ENCODE data around the gene TRPT1.

The TRPT1 gene

GRCh38 chr11:64245401-64245796, 19.4 kb upstream of the TRPT1 start:
- intact Hi-C loops (cut with micrococcal nuclease), result no loop called here
- peaks cover 68% of the 10 kb centered on the region for H3K4me1 Mint-ChIP-seq (ENCODE audit: low read depth)
- peak overlapping the region; percentile 92 for H3K27ac Mint-ChIP-seq
- H3K4me3 Mint-ChIP-seq, result peak overlapping the region; percentile 89
- no peaks in the 10 kb centered on the region for H3K9me3 Mint-ChIP-seq
- H3K27me3 Mint-ChIP-seq, result peaks cover 4% of the 10 kb centered on the region
- peaks cover 56% of the 10 kb centered on the region for H3K36me3 Mint-ChIP-seq (ENCODE audit: low read depth)

- H3K4me1 Mint-ChIP-seq (ENCODE audit: low read depth), result peaks cover 72% of the 10 kb centered on the region
- intact Hi-C loops (cut with micrococcal nuclease), result no loop called here
- H3K36me3 Mint-ChIP-seq (ENCODE audit: low read depth), result peaks cover 58% of the 10 kb centered on the region
- peak overlapping the region; percentile 92 for H3K27ac Mint-ChIP-seq
- H3K4me3 Mint-ChIP-seq, result peak overlapping the region; percentile 89
- peaks cover 1% of the 10 kb centered on the region for H3K27me3 Mint-ChIP-seq
- H3K9me3 Mint-ChIP-seq, result no peaks in the 10 kb centered on the region
Observed at GRCh38 chr11:64244966-64245365, 19.0 kb upstream of the TRPT1 start.

- Mint-ChIP-seq H3K27me3 (no peaks in the 10 kb centered on the region), H3K36me3 (ENCODE audit: low read depth) (peaks cover 63% of the 10 kb centered on the region), H3K9me3 (no peaks in the 10 kb centered on the region), H3K4me1 (ENCODE audit: low read depth) (peaks cover 77% of the 10 kb centered on the region), H3K27ac (no peak overlapping the region), H3K4me3 (no peak overlapping the region)
- intact Hi-C loops (cut with micrococcal nuclease), result no loop called here
Observed at GRCh38 chr11:64244107-64244506, 18.1 kb upstream of the TRPT1 start.

GRCh38 chr11:64243236-64243854, 17.4 kb upstream of the TRPT1 start:
- Mint-ChIP-seq H3K9me3 (no peaks in the 10 kb centered on the region), H3K27ac (no peak overlapping the region), H3K36me3 (ENCODE audit: low read depth) (peaks cover 71% of the 10 kb centered on the region), H3K4me1 (ENCODE audit: low read depth) (peaks cover 78% of the 10 kb centered on the region), H3K4me3 (peak overlapping the region; percentile 83), H3K27me3 (no peaks in the 10 kb centered on the region)
- intact Hi-C loops (cut with micrococcal nuclease), result no loop called here

GRCh38 chr11:64241491-64242374, 15.7 kb upstream of the TRPT1 start:
- no peaks in the 10 kb centered on the region for H3K9me3 Mint-ChIP-seq
- H3K27me3 Mint-ChIP-seq, result no peaks in the 10 kb centered on the region
- peaks cover 78% of the 10 kb centered on the region for H3K4me1 Mint-ChIP-seq (ENCODE audit: low read depth)
- H3K4me3 Mint-ChIP-seq, result peak overlapping the region; percentile 83
- H3K27ac Mint-ChIP-seq, result peak overlapping the region; percentile 99
- intact Hi-C loops (cut with micrococcal nuclease), result loop anchor here (2.0 kb wide), 1 partner anchor 29 kb away; no protein-coding TSS in a partner anchor
- peaks cover 81% of the 10 kb centered on the region for H3K36me3 Mint-ChIP-seq (ENCODE audit: low read depth)

- Mint-ChIP-seq H3K27ac (peak overlapping the region; percentile 99), H3K27me3 (no peaks in the 10 kb centered on the region), H3K36me3 (ENCODE audit: low read depth) (peaks cover 85% of the 10 kb centered on the region), H3K4me3 (peak overlapping the region; percentile 83), H3K9me3 (no peaks in the 10 kb centered on the region), H3K4me1 (ENCODE audit: low read depth) (peaks cover 83% of the 10 kb centered on the region)
- intact Hi-C loops (cut with micrococcal nuclease), result loop anchor here (2.0 kb wide), 1 partner anchor 30 kb away; no protein-coding TSS in a partner anchor
Observed at GRCh38 chr11:64241241-64241490, 15.2 kb upstream of the TRPT1 start.

GRCh38 chr11:64240435-64241240, 14.7 kb upstream of the TRPT1 start, which contains the start of gene FKBP2:
Gene FKBP2, plus strand, starts transcription at chr11:64241095. Its CDS starts 1,293 bp downstream, at chr11:64242388.
- Mint-ChIP-seq H3K4me3 (peak within 1 kb of the TSS; percentile 83), H3K27me3 (no peaks in the 10 kb centered on the region), H3K4me1 (ENCODE audit: low read depth) (peaks cover 83% of the 10 kb centered on the region), H3K36me3 (ENCODE audit: low read depth) (peaks cover 85% of the 10 kb centered on the region), H3K27ac (peak within 1 kb of the TSS; percentile 99), H3K9me3 (no peaks in the 10 kb centered on the region)
- intact Hi-C loops (cut with micrococcal nuclease), result loop anchor here (1.0 to 2.0 kb wide), 3 partner anchors 14 to 65 kb away; partner anchors contain the start of genes ESRRA, NUDT22 and TRPT1

GRCh38 chr11:64239662-64240434, 13.9 kb upstream of the TRPT1 start:
- intact Hi-C loops (cut with micrococcal nuclease), result loop anchor here (1.0 to 2.0 kb wide), 3 partner anchors 14 to 65 kb away; partner anchors contain the start of genes ESRRA, NUDT22 and TRPT1
- Mint-ChIP-seq H3K4me1 (ENCODE audit: low read depth) (peaks cover 83% of the 10 kb centered on the region), H3K27ac (peak overlapping the region; percentile 99), H3K4me3 (peak overlapping the region; percentile 83), H3K36me3 (ENCODE audit: low read depth) (peaks cover 86% of the 10 kb centered on the region), H3K27me3 (no peaks in the 10 kb centered on the region), H3K9me3 (no peaks in the 10 kb centered on the region)

GRCh38 chr11:64238999-64239398, 13.0 kb upstream of the TRPT1 start:
- Mint-ChIP-seq H3K9me3 (no peaks in the 10 kb centered on the region), H3K4me3 (peak overlapping the region; percentile 20)

GRCh38 chr11:64238076-64238475, 12.1 kb upstream of the TRPT1 start:
- no peaks in the 10 kb centered on the region for H3K27me3 Mint-ChIP-seq
- H3K4me1 Mint-ChIP-seq (ENCODE audit: low read depth), result peaks cover 79% of the 10 kb centered on the region
- H3K36me3 Mint-ChIP-seq (ENCODE audit: low read depth), result peaks cover 69% of the 10 kb centered on the region
- no peaks in the 10 kb centered on the region for H3K9me3 Mint-ChIP-seq
- peak overlapping the region; percentile 99 for H3K27ac Mint-ChIP-seq
- intact Hi-C loops (cut with micrococcal nuclease), result no loop called here
- no peak overlapping the region for H3K4me3 Mint-ChIP-seq

More at GRCh38 chr11:64238999-64239398, 13.0 kb upstream of the TRPT1 start:
- no peaks in the 10 kb centered on the region for H3K27me3 Mint-ChIP-seq
- H3K27ac Mint-ChIP-seq, result peak overlapping the region; percentile 99
- peaks cover 81% of the 10 kb centered on the region for H3K4me1 Mint-ChIP-seq (ENCODE audit: low read depth)
- peaks cover 78% of the 10 kb centered on the region for H3K36me3 Mint-ChIP-seq (ENCODE audit: low read depth)
- intact Hi-C loops (cut with micrococcal nuclease), result no loop called here

- Mint-ChIP-seq H3K36me3 (ENCODE audit: low read depth) (peaks cover 67% of the 10 kb centered on the region), H3K4me1 (ENCODE audit: low read depth) (peaks cover 78% of the 10 kb centered on the region), H3K9me3 (no peaks in the 10 kb centered on the region), H3K27me3 (no peaks in the 10 kb centered on the region), H3K4me3 (peak overlapping the region; percentile 17), H3K27ac (peak overlapping the region; percentile 99)
- intact Hi-C loops (cut with micrococcal nuclease), result no loop called here
Observed at GRCh38 chr11:64237484-64237951, 11.5 kb upstream of the TRPT1 start.

- Mint-ChIP-seq H3K36me3 (ENCODE audit: low read depth) (peaks cover 66% of the 10 kb centered on the region), H3K4me3 (peak overlapping the region; percentile 88), H3K27me3 (no peaks in the 10 kb centered on the region), H3K27ac (peak overlapping the region; percentile 57), H3K4me1 (ENCODE audit: low read depth) (peaks cover 87% of the 10 kb centered on the region), H3K9me3 (no peaks in the 10 kb centered on the region)
- intact Hi-C loops (cut with micrococcal nuclease), result no loop called here
Observed at GRCh38 chr11:64235437-64236161, 9.6 kb upstream of the TRPT1 start.

All from dendritic cell treated with granulocyte-macrophage colony-stimulating factor and Interleukin-4, amounts not matched to agents 40 ng/mL and 50 ng/mL, for 4 days (primary cell).